GM12892 (cell line): ENCODE measurements around the gene PLCG2.
A peak's percentile ranks its signal among the peaks of the same experiment; 100 is the strongest.

ENCODE experiments used
- DNase-seq: peaks from one replicate; pipeline ENCODE4 v3.0.0; 2011; ENCODE audit not compliant: insufficient read length
- FAIRE-seq: peaks from 2 replicates; lab custom pipeline; 2011; peaks lifted over from hg19 to GRCh38; lab: Jason Lieb, UNC
- POLR2A ChIP-seq: IDR thresholded peaks from 2 replicates; pipeline ENCODE4 v1.6.1; 2011; ENCODE audit warnings: low read depth, low read length, control low read depth
- POLR2AphosphoS5 ChIP-seq: IDR thresholded peaks from 2 replicates; pipeline ENCODE4 v1.6.1; 2011; ENCODE audit warnings: low read depth, low read length, control low read depth
- TAF1 ChIP-seq: IDR thresholded peaks from 2 replicates; pipeline ENCODE4 v1.6.1; 2011; ENCODE audit warnings: low read depth, mild to moderate bottlenecking, control low read depth, low read length, borderline replicate concordance

PLCG2 gene

GRCh38 chr16:81912395-81912794 lies 133.3 kb downstream of the PLCG2 start:
- FAIRE-seq (no peak), DNase-seq (no peak)
- no peak for TF ChIP-seq TAF1
- no peak for TF ChIP-seq POLR2A
- TF ChIP-seq POLR2AphosphoS5 = 0 out of 2 replicates have a peak, but pooled peaks have one; percentile 11

GRCh38 chr16:81913222-81913621 lies 134.1 kb downstream of the PLCG2 start:
- FAIRE-seq (no peak), DNase-seq (no peak)
- TF ChIP-seq POLR2A (no peak; the same call in 1 of the 2 replicates), POLR2AphosphoS5 (0 out of 2 replicates have a peak, but pooled peaks have one; percentile 13)

- no peak for TF ChIP-seq TAF1
- no peak for TF ChIP-seq POLR2A
- no peak for TF ChIP-seq POLR2AphosphoS5
- DNase-seq = no peak
- no peak for FAIRE-seq
Observed at GRCh38 chr16:81917375-81917774, 138.3 kb downstream of the PLCG2 start.

- FAIRE-seq (no peak), DNase-seq (no peak)
- TF ChIP-seq TAF1 (no peak), POLR2A (no peak), POLR2AphosphoS5 (no peak)
Observed at GRCh38 chr16:81918927-81919326, 139.8 kb downstream of the PLCG2 start.

GRCh38 chr16:81920498-81920897 lies 141.4 kb downstream of the PLCG2 start:
- FAIRE-seq = no peak
- no peak for DNase-seq
- no peak for TF ChIP-seq POLR2A
- 0 out of 2 replicates have a peak, but pooled peaks have one; percentile 14 for TF ChIP-seq POLR2AphosphoS5
- TF ChIP-seq TAF1 = no peak

GRCh38 chr16:81921085-81921814 lies 142.2 kb downstream of the PLCG2 start:
- TF ChIP-seq POLR2AphosphoS5 (no peak), TAF1 (no peak), POLR2A (no peak)
- FAIRE-seq = no peak
- DNase-seq = no peak

- DNase-seq (no peak), FAIRE-seq (no peak)
- TF ChIP-seq TAF1 = no peak
- TF ChIP-seq POLR2AphosphoS5 = no peak
- TF ChIP-seq POLR2A = no peak
Observed at GRCh38 chr16:81921843-81922584, 142.9 kb downstream of the PLCG2 start.

GRCh38 chr16:81923296-81923695 lies 144.2 kb downstream of the PLCG2 start:
- FAIRE-seq = no peak
- 0 out of 2 replicates have a peak, but pooled peaks have one; percentile 1 for TF ChIP-seq POLR2A
- no peak for TF ChIP-seq TAF1
- TF ChIP-seq POLR2AphosphoS5 = 0 out of 2 replicates have a peak, but pooled peaks have one; percentile 29
- no peak for DNase-seq

- no peak for TF ChIP-seq TAF1
- TF ChIP-seq POLR2A = no peak
- no peak for TF ChIP-seq POLR2AphosphoS5
- DNase-seq = no peak
- no peak for FAIRE-seq
Observed at GRCh38 chr16:81925016-81925415, 145.9 kb downstream of the PLCG2 start.

- no peak for FAIRE-seq
- no peak for DNase-seq
- TF ChIP-seq POLR2A = peak; percentile 53; the same call in 1 of the 2 replicates
- TF ChIP-seq POLR2AphosphoS5 = peak; percentile 60; the same call in 1 of the 2 replicates
- no peak for TF ChIP-seq TAF1
Observed at GRCh38 chr16:81926036-81926435, 146.9 kb downstream of the PLCG2 start.

- FAIRE-seq = no peak
- TF ChIP-seq TAF1 = no peak
- no peak; the same call in 1 of the 2 replicates for TF ChIP-seq POLR2A
- no peak for TF ChIP-seq POLR2AphosphoS5
- no peak for DNase-seq
Observed at GRCh38 chr16:81927561-81928185, 148.6 kb downstream of the PLCG2 start.
